GM21360 (cell line): Measurements from ENCODE around the gene CNNM4.
A peak's percentile ranks its signal among the peaks of the same experiment; 100 is the strongest.

Experiments used
- ATAC-seq: cut with Tn5 transposase; IDR thresholded peaks from one replicate; pipeline ENCODE4 v1.9.1; 2021; ENCODE audit warnings: mild to moderate bottlenecking, moderate library complexity; ENCODE audit not compliant: unreplicated experiment

Gene CNNM4

GRCh38 chr2:96857667-96858372 lies 97.1 kb downstream of the CNNM4 start, which contains the start of gene ANKRD39:
ANKRD39 (minus strand) TSS chr2:96858016; CDS start chr2:96857987, 29 bp downstream.
- ATAC-seq, result peak; percentile 91

- no peak for ATAC-seq
Measured at GRCh38 chr2:96859099-96859649, 98.5 kb downstream of the CNNM4 start.

GRCh38 chr2:96859681-96860064 lies 99.0 kb downstream of the CNNM4 start:
- no peak for ATAC-seq

- ATAC-seq, result no peak
Measured at GRCh38 chr2:96860065-96861029, 99.6 kb downstream of the CNNM4 start.

- no peak for ATAC-seq
Measured at GRCh38 chr2:96861074-96861473, 100.4 kb downstream of the CNNM4 start.
